SK-N-SH (cell line): ENCODE data around the gene ARMC9. TPM values are rescaled to one million over a fixed set of nuclear protein-coding genes. Genes with fewer than 3 reads are reported as not detected.
A peak's percentile ranks its signal among the peaks of the same experiment; 100 is the strongest.

Experiments used
- CTCF ChIA-PET: fragments of 300-600, 350-600 bp; formaldehyde crosslinking; extraction: SDS; loops from one replicate; lab custom pipeline; 2021; lab: Yijun Ruan, JAX
- POLR2A ChIA-PET: fragments of 350-600 bp; sonication (Branson Sonifier 250); formaldehyde crosslinking; extraction: SDS; loops from one replicate; lab custom pipeline; 2020; ENCODE audit warnings: antibody characterized with exemption, inconsistent platforms; lab: Yijun Ruan, JAX
- DNase-seq: peaks from one replicate; pipeline ENCODE4 v3.0.0; 2012
- H2AFZ ChIP-seq: fragments of 200-600 bp; sonication (generic); 2 replicates; pipeline ENCODE4 v1.8.1; 2016; ENCODE audit warnings: antibody characterized with exemption, mild to moderate bottlenecking, low read depth
- H3F3A ChIP-seq: fragments of 200-600 bp; sonication (generic); replicated peaks from 2 replicates; pipeline ENCODE3; 2016; ENCODE audit warnings: antibody characterized with exemption, mild to moderate bottlenecking; ENCODE audit not compliant: insufficient read depth
- H3K27ac ChIP-seq, 2 experiments: fragments of 200-500 bp in 1 of 2; fragments of 200-600 bp in 1 of 2; sonication (Bioruptor generic) in 1 of 2; sonication (generic), shearing (Covaris generic) in 1 of 2; 2 replicates each; pipeline versions ENCODE4 v1.5.1 to v1.6.1; 2014 to 2016; ENCODE audit warnings: low read depth in 2 of 2, inconsistent platforms in 1 of 2, low read length in 1 of 2, mild to moderate bottlenecking in 1 of 2, mixed read lengths in 1 of 2
- H3K27me3 ChIP-seq: fragments of 200-600 bp; sonication (generic), shearing (Covaris generic); 2 replicates; pipeline ENCODE4 v1.6.1; 2016; ENCODE audit warnings: mixed run types; ENCODE audit not compliant: insufficient read depth
- H3K36me3 ChIP-seq, 2 experiments: fragments of 200-500 bp in 1 of 2; fragments of 200-600 bp in 1 of 2; sonication (Bioruptor generic) in 1 of 2; sonication (generic) in 1 of 2; replicated peaks in 1 of 2; 2 replicates each; pipeline versions ENCODE3 to v1.5.1; 2014 to 2016; ENCODE audit warnings: low read length in 1 of 2, mild to moderate bottlenecking in 1 of 2; ENCODE audit not compliant: insufficient read depth in 2 of 2, control insufficient read depth in 1 of 2
- H3K4me1 ChIP-seq, 2 experiments: fragments of 200-500 bp in 1 of 2; fragments of 200-600 bp in 1 of 2; sonication (Bioruptor generic) in 1 of 2; sonication (generic), shearing (Covaris generic) in 1 of 2; 2 replicates each; pipeline versions ENCODE4 v1.5.1 to v1.6.1; 2014 to 2016; ENCODE audit warnings: low read depth in 1 of 2, low read length in 1 of 2, mixed run types in 1 of 2; ENCODE audit not compliant: insufficient read depth in 2 of 2, control insufficient read depth in 1 of 2
- H3K4me2 ChIP-seq: fragments of 200-600 bp; sonication (generic), shearing (Covaris generic); 2 replicates; pipeline ENCODE4 v1.6.1; 2017; ENCODE audit warnings: mixed run types
- H3K4me3 ChIP-seq, 2 experiments: fragments of 200-500 bp in 1 of 2; fragments of 200-600 bp in 1 of 2; sonication (Bioruptor generic) in 1 of 2; sonication (generic), shearing (Covaris generic) in 1 of 2; 2 replicates each; pipeline versions ENCODE4 v1.5.1 to v1.8.1; 2014 to 2016; ENCODE audit warnings: low read depth in 2 of 2, inconsistent platforms in 1 of 2, low read length in 1 of 2, mild to moderate bottlenecking in 1 of 2, mixed read lengths in 1 of 2, moderate library complexity in 1 of 2
- H3K79me2 ChIP-seq: fragments of 200-600 bp; sonication (generic); 2 replicates; pipeline ENCODE4 v1.8.1; 2017; ENCODE audit warnings: mild to moderate bottlenecking; ENCODE audit not compliant: insufficient read depth
- H3K9ac ChIP-seq: fragments of 200-600 bp; sonication (generic); 2 replicates; pipeline ENCODE4 v1.6.1; 2017; ENCODE audit warnings: mixed run types
- H3K9me2 ChIP-seq: fragments of 200-600 bp; sonication (generic); 2 replicates; pipeline ENCODE4 v1.6.1; 2017; ENCODE audit warnings: mixed run types
- H3K9me3 ChIP-seq: fragments of 200-600 bp; sonication (generic); 2 replicates; pipeline ENCODE4 v1.6.1; 2017; ENCODE audit warnings: mixed run types, mild to moderate bottlenecking, moderate library complexity
- H4K20me1 ChIP-seq: fragments of 200-600 bp; sonication (generic); 2 replicates; pipeline ENCODE4 v1.6.1; 2017; ENCODE audit warnings: mild to moderate bottlenecking, mixed run types; ENCODE audit not compliant: insufficient read depth
- CHD2 ChIP-seq: fragments of 150-350 bp; IDR thresholded peaks from 2 replicates; pipeline ENCODE4 v1.6.1; 2018; ENCODE audit warnings: low read length; ENCODE audit not compliant: partially characterized antibody
- ELF1 ChIP-seq: IDR thresholded peaks from 2 replicates; pipeline ENCODE4 v1.4.0; 2012
- FOXJ3 ChIP-seq: sonication (generic); formaldehyde crosslinking; IDR thresholded peaks from 2 replicates; pipeline ENCODE4 v1.5.1; 2020; ENCODE audit warnings: mild to moderate bottlenecking, missing genetic modification reagents
- GABPA ChIP-seq: IDR thresholded peaks from 2 replicates; pipeline ENCODE4 v1.4.0; 2012; ENCODE audit warnings: low read depth, mild to moderate bottlenecking
- GATA2 ChIP-seq: sonication (generic); formaldehyde crosslinking; IDR thresholded peaks from 2 replicates; pipeline ENCODE4 v1.5.0; 2020; ENCODE audit warnings: mild to moderate bottlenecking, missing genetic modification reagents
- JUND ChIP-seq: IDR thresholded peaks from 2 replicates; pipeline ENCODE4 v1.4.0; 2012
- MEF2A ChIP-seq: IDR thresholded peaks from 2 replicates; pipeline ENCODE4 v1.4.0; 2012; ENCODE audit warnings: low read depth, borderline replicate concordance
- MXI1 ChIP-seq: IDR thresholded peaks from 2 replicates; pipeline ENCODE4 v1.6.1; 2012; ENCODE audit warnings: mild to moderate bottlenecking, low read depth, low read length, improper control_type of control experiment
- NFIC ChIP-seq: IDR thresholded peaks from 2 replicates; pipeline ENCODE4 v1.4.0; 2012; ENCODE audit warnings: borderline replicate concordance
- RCOR1 ChIP-seq: fragments of 150-350 bp; IDR thresholded peaks from 2 replicates; pipeline ENCODE4 v1.6.1; 2017; ENCODE audit warnings: antibody characterized with exemption, low read length
- RFX5 ChIP-seq: IDR thresholded peaks from 2 replicates; pipeline ENCODE4 v1.6.1; 2012; ENCODE audit warnings: mild to moderate bottlenecking, improper control_type of control experiment, low read length
- RXRA ChIP-seq: IDR thresholded peaks from 2 replicates; pipeline ENCODE4 v1.4.0; 2012; ENCODE audit warnings: low read depth, mild to moderate bottlenecking, borderline replicate concordance
- TAF1 ChIP-seq: IDR thresholded peaks from 2 replicates; pipeline ENCODE4 v1.6.1; 2012; ENCODE audit warnings: low read depth, mild to moderate bottlenecking, low read length, moderate library complexity, borderline replicate concordance
- TCF12 ChIP-seq: IDR thresholded peaks from 2 replicates; pipeline ENCODE4 v1.4.0; 2012
- WGBS: methylation state at CpG from one replicate; pipeline ENCODE4 v1.1.6; 2017; ENCODE audit warnings: low lambda C conversion rate; 5-methylcytosine and 5-hydroxymethylcytosine counted together
- polyA plus RNA-seq, 3 experiments: library from polyadenylated mRNA; depleted of rRNA; stranded (reverse); fragments of >200 nt; gene quantifications; 2 replicates each; pipeline ENCODE4 v1.2.3, GENCODE V29; 2012
- TF ChIP-seq, protein P1 (sequence below): IDR thresholded peaks from 2 replicates; pipeline ENCODE4 v1.4.0; 2012; ENCODE audit warnings: low read depth
- TF ChIP-seq, protein P2 (sequence below): IDR thresholded peaks from 2 replicates; pipeline ENCODE4 v1.4.0; 2012; ENCODE audit warnings: low read depth, borderline replicate concordance
- TF ChIP-seq, protein P3 (sequence below): IDR thresholded peaks from 2 replicates; pipeline ENCODE4 v1.4.0; 2012; ENCODE audit warnings: low read depth, borderline replicate concordance
- TF ChIP-seq, protein P4 (sequence below): fragments of 200-600 bp; sonication (generic); IDR thresholded peaks from 2 replicates; pipeline ENCODE4 v1.6.1; 2017; ENCODE audit warnings: antibody characterized with exemption, mild to moderate bottlenecking, moderate library complexity

Gene ARMC9
- polyA plus RNA-seq, 1 of the 3 experiments (the other 2 are of a cell fraction), result 25.3 TPM

DNA sequence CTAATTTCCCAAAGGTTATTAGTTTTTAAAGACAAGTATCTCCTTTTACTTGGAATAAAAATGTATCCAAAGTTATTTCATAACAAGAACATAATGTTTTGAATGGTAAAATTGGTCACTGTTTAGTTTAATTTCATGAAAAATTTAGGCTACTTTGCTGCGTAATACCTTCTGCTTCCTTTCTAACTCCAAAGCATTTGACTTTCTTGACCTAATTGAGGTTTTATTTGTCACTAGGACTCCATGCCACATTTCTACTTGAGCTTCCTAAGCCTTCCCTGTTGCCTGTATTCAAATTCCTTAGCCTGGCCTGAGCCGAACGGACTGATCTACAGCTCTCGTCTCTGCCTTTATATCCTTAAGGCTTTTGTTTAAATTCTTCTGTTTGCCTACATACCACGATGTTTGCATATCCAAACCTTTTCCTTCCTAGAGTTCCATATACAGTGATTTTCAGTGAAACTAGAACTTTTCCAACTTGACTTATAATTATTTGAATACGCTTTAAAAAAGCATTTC, 25.1 kb downstream of the ARMC9 start:
- CTCF ChIA-PET, result interaction anchor here (0.7 to 9.0 kb wide), 8 partner anchors 22 to 229 kb away, joined by 3 to 115 read pairs (median 4); no protein-coding TSS in a partner anchor
- Histone ChIP-seq H3K9ac (no peak overlapping the region), H3F3A (no peaks in the 10 kb centered on the region), H3K9me3 (no peaks in the 10 kb centered on the region), H3K4me1 (peaks cover 0 to 10% of the 10 kb centered on the region in 2 experiments; a peak in 1 of 4 replicates), H3K9me2 (no peaks in the 10 kb centered on the region), H3K4me2 (no peak overlapping the region), H3K79me2 (no peaks in the 10 kb centered on the region)
- 81% methylated on average over 6 of the region's 6 CpGs for WGBS
- DNase-seq, result no peak
- TF ChIP-seq MXI1, result no peak
- TF ChIP-seq FOXJ3 (CRISPR knock-in tag), result no peak
- no peak for TF ChIP-seq CHD2
- TF ChIP-seq, protein P1, sequence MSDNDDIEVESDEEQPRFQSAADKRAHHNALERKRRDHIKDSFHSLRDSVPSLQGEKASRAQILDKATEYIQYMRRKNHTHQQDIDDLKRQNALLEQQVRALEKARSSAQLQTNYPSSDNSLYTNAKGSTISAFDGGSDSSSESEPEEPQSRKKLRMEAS, result no peak
- TF ChIP-seq, protein P2, sequence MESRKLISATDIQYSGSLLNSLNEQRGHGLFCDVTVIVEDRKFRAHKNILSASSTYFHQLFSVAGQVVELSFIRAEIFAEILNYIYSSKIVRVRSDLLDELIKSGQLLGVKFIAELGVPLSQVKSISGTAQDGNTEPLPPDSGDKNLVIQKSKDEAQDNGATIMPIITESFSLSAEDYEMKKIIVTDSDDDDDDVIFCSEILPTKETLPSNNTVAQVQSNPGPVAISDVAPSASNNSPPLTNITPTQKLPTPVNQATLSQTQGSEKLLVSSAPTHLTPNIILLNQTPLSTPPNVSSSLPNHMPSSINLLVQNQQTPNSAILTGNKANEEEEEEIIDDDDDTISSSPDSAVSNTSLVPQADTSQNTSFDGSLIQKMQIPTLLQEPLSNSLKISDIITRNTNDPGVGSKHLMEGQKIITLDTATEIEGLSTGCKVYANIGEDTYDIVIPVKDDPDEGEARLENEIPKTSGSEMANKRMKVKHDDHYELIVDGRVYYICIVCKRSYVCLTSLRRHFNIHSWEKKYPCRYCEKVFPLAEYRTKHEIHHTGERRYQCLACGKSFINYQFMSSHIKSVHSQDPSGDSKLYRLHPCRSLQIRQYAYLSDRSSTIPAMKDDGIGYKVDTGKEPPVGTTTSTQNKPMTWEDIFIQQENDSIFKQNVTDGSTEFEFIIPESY, result no peak
- TF ChIP-seq MEF2A, result no peak
- no peak for TF ChIP-seq TAF1
- no peak for TF ChIP-seq TCF12
- TF ChIP-seq, all 33 proteins: peak for 0
- Histone ChIP-seq H3K36me3 (peaks cover 51 to 53% of the 10 kb centered on the region in 2 experiments), H3K27ac (no peak overlapping the region), H3K27me3 (no peaks in the 10 kb centered on the region), H4K20me1 (no peaks in the 10 kb centered on the region), H3K4me3 (no peak overlapping the region), H2AFZ (no peak overlapping the region)
- POLR2A ChIA-PET, result no interaction called here

DNA sequence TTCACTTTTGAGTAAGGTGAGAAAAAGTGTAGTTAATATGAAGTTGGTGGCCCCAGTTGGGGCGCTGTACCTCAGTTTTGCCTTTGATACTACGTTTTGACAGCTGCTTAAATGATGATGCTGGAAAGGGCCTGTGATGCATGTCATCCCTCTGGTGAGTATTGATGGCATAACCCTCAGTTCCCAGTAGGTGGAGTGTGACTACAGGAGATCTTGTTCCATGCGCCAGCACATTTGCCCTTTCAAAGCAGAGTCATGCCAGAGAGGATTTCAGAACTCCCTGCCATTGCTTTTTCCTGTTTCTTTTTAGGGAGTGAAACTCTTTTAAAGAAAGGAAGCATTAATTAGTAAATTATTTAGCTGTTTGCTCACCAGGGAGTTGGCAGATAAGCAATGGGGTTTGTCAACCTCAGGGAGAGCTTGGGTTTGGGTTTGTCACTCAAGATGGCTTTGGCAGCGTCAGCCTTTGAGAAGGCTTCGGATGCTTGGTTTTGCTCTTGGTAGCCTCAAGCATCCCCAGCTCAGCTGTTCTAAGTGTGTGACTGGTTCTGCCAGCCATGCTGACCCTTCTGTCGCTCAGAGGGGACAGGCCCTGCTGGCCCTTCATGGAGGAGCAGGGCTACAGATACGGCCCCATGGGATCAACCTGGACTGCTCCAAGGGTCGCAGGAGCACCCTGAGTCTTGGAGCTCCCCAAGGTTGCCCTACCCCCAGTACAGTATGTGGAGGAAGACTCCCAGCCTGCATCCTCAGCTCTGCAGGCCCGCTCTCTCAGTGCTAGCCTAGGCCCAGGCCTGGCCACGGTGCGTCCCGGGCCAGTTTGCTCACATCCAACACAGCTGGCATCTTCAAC, 29.1 kb downstream of the ARMC9 start:
- 70% methylated on average over 8 of the region's 12 CpGs for WGBS
- Histone ChIP-seq H3F3A (peaks cover 7% of the 10 kb centered on the region), H3K9me2 (no peaks in the 10 kb centered on the region), H3K27ac (no peak overlapping the region; a peak in 1 of 4 replicates), H3K4me2 (no peak overlapping the region), H3K36me3 (peaks cover 22 to 32% of the 10 kb centered on the region in 2 experiments), H2AFZ (no peak overlapping the region), H3K4me3 (peak overlapping the region in 1 of 2 experiments; percentile 45; a peak in 1 of 4 replicates), H3K9me3 (no peaks in the 10 kb centered on the region), H3K4me1 (peaks cover 0 to 15% of the 10 kb centered on the region in 2 experiments; a peak in 2 of 4 replicates), H4K20me1 (no peaks in the 10 kb centered on the region), H3K79me2 (no peaks in the 10 kb centered on the region), H3K27me3 (no peaks in the 10 kb centered on the region), H3K9ac (no peak overlapping the region)
- CTCF ChIA-PET, result interaction anchor here (0.5 to 9.0 kb wide), 74 partner anchors 8 to 403 kb away, joined by 3 to 250 read pairs (median 5); partner anchors contain the start of gene ARMC9
- POLR2A ChIA-PET, result interaction anchor here (0.7 kb wide), 1 partner anchor 236 kb away, joined by 4 read pairs; no protein-coding TSS in a partner anchor
- peak; percentile 85 for DNase-seq
- TF ChIP-seq JUND, result no peak
- TF ChIP-seq NFIC, result no peak
- TF ChIP-seq GATA2 (CRISPR knock-in tag), result no peak
- TF ChIP-seq, protein P1, result no peak
- TF ChIP-seq, protein P3, sequence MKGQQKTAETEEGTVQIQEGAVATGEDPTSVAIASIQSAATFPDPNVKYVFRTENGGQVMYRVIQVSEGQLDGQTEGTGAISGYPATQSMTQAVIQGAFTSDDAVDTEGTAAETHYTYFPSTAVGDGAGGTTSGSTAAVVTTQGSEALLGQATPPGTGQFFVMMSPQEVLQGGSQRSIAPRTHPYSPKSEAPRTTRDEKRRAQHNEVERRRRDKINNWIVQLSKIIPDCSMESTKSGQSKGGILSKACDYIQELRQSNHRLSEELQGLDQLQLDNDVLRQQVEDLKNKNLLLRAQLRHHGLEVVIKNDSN, result no peak
- TF ChIP-seq, protein P4, sequence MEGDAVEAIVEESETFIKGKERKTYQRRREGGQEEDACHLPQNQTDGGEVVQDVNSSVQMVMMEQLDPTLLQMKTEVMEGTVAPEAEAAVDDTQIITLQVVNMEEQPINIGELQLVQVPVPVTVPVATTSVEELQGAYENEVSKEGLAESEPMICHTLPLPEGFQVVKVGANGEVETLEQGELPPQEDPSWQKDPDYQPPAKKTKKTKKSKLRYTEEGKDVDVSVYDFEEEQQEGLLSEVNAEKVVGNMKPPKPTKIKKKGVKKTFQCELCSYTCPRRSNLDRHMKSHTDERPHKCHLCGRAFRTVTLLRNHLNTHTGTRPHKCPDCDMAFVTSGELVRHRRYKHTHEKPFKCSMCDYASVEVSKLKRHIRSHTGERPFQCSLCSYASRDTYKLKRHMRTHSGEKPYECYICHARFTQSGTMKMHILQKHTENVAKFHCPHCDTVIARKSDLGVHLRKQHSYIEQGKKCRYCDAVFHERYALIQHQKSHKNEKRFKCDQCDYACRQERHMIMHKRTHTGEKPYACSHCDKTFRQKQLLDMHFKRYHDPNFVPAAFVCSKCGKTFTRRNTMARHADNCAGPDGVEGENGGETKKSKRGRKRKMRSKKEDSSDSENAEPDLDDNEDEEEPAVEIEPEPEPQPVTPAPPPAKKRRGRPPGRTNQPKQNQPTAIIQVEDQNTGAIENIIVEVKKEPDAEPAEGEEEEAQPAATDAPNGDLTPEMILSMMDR, result peak; percentile 80
- no peak for TF ChIP-seq TCF12
- TF ChIP-seq CHD2, result peak; percentile 15
- TF ChIP-seq RXRA, result no peak
- TF ChIP-seq RCOR1, result peak; percentile 45; the same call in 1 of the 2 replicates
- TF ChIP-seq RFX5, result no peak
- TF ChIP-seq, protein P2, result no peak
- no peak for TF ChIP-seq GABPA
- TF ChIP-seq ELF1, result no peak
